Type B pancreatic cell (in vitro differentiated cells): ENCODE results near the gene TPBGL. TPM values are rescaled to one million over a fixed set of nuclear protein-coding genes. Genes with fewer than 3 reads are reported as not detected.

Experiments used
- DNase-seq: peaks from one replicate; pipeline ENCODE4 v3.0.0; 2021; ENCODE audit warnings: mixed read lengths; ENCODE audit not compliant: unreplicated experiment; ENCODE audit errors: extremely low spot score
- H3K27ac Mint-ChIP-seq: 2 replicates; pipeline ENCODE4 v1.8.0; 2021; ENCODE audit warnings: mild to moderate bottlenecking, mixed read lengths
- H3K27me3 Mint-ChIP-seq: 2 replicates; pipeline ENCODE4 v1.8.0; 2021; ENCODE audit warnings: mixed read lengths
- H3K36me3 Mint-ChIP-seq: 2 replicates; pipeline ENCODE4 v1.8.0; 2021; ENCODE audit warnings: mixed read lengths
- H3K4me1 Mint-ChIP-seq: one replicate; pipeline ENCODE4 v1.8.0; 2021; ENCODE audit warnings: mixed read lengths; ENCODE audit not compliant: unreplicated experiment
- H3K4me3 Mint-ChIP-seq: 2 replicates; pipeline ENCODE4 v1.8.0; 2021; ENCODE audit warnings: mild to moderate bottlenecking, mixed read lengths
- H3K9me3 Mint-ChIP-seq: 2 replicates; pipeline ENCODE4 v1.8.0; 2021; ENCODE audit warnings: mixed read lengths
- CTCF ChIP-seq: fragments of 200-600 bp; sonication (generic); conservative IDR thresholded peaks from 2 replicates; pipeline ENCODE4 v1.5.0; 2021; ENCODE audit warnings: antibody characterized with exemption, mild to moderate bottlenecking
- total RNA-seq: library from RNA; stranded (reverse); gene quantifications from 2 replicates; pipeline ENCODE4 v1.2.1, GENCODE V29; 2021; ENCODE audit warnings: low replicate concordance

TPBGL gene
- total RNA-seq, 1 donor from 2014 or later, result 0.56 TPM

GRCh38 chr11:75195167-75195962, 45.2 kb upstream of the TPBGL start:
- H3K27me3 Mint-ChIP-seq, result peaks cover 3% of the 10 kb centered on the region
- no peak for DNase-seq
- H3K36me3 Mint-ChIP-seq, result no peaks in the 10 kb centered on the region
- peaks cover 5% of the 10 kb centered on the region for H3K4me1 Mint-ChIP-seq
- TF ChIP-seq CTCF, result no peak
- H3K9me3 Mint-ChIP-seq, result no peaks in the 10 kb centered on the region
- no peak overlapping the region for H3K27ac Mint-ChIP-seq
- no peak overlapping the region for H3K4me3 Mint-ChIP-seq

GRCh38 chr11:75196426-75196825, 44.1 kb upstream of the TPBGL start:
- H3K27me3 Mint-ChIP-seq, result peaks cover 3% of the 10 kb centered on the region
- peaks cover 5% of the 10 kb centered on the region for H3K4me1 Mint-ChIP-seq
- DNase-seq, result no peak
- no peaks in the 10 kb centered on the region for H3K36me3 Mint-ChIP-seq
- no peak for TF ChIP-seq CTCF
- no peak overlapping the region for H3K27ac Mint-ChIP-seq
- no peaks in the 10 kb centered on the region for H3K9me3 Mint-ChIP-seq
- H3K4me3 Mint-ChIP-seq, result no peak overlapping the region

- Mint-ChIP-seq H3K36me3 (no peaks in the 10 kb centered on the region), H3K27ac (peak overlapping the region; percentile 5), H3K9me3 (no peaks in the 10 kb centered on the region), H3K27me3 (peaks cover 6% of the 10 kb centered on the region), H3K4me3 (no peak overlapping the region), H3K4me1 (no peaks in the 10 kb centered on the region)
- no peak for TF ChIP-seq CTCF
- DNase-seq, result no peak
Measured at GRCh38 chr11:75197512-75198277, 42.9 kb upstream of the TPBGL start.

- no peak for TF ChIP-seq CTCF
- H3K27me3 Mint-ChIP-seq, result peaks cover 9% of the 10 kb centered on the region
- no peak overlapping the region for H3K27ac Mint-ChIP-seq
- H3K36me3 Mint-ChIP-seq, result no peaks in the 10 kb centered on the region
- DNase-seq, result no peak
- H3K4me3 Mint-ChIP-seq, result no peak overlapping the region
- no peaks in the 10 kb centered on the region for H3K4me1 Mint-ChIP-seq
- no peaks in the 10 kb centered on the region for H3K9me3 Mint-ChIP-seq
Measured at GRCh38 chr11:75198278-75198973, 42.1 kb upstream of the TPBGL start.

GRCh38 chr11:75199412-75199955, 41.1 kb upstream of the TPBGL start:
- Mint-ChIP-seq H3K27ac (no peak overlapping the region), H3K9me3 (no peaks in the 10 kb centered on the region), H3K4me3 (no peak overlapping the region), H3K36me3 (no peaks in the 10 kb centered on the region), H3K4me1 (no peaks in the 10 kb centered on the region), H3K27me3 (peaks cover 9% of the 10 kb centered on the region)
- no peak for TF ChIP-seq CTCF
- no peak for DNase-seq
